Astrocyte (in vitro differentiated cells and primary cell): ENCODE data around the gene HEG1. TPM values are rescaled to one million over a fixed set of nuclear protein-coding genes. Genes with fewer than 3 reads are reported as not detected.

Source experiments
- DNase-seq: peaks from one replicate; pipeline ENCODE4 v3.0.0-alpha.2; 2010; ENCODE audit warnings: low read depth
- FAIRE-seq: peaks from 2 replicates; lab custom pipeline; 2011; peaks lifted over from hg19 to GRCh38; lab: Jason Lieb, UNC
- H2AFZ ChIP-seq: 2 replicates; pipeline ENCODE4 v1.6.0; 2012; ENCODE audit warnings: low read depth, low read length, inconsistent platforms
- H3K27ac ChIP-seq: 2 replicates; pipeline ENCODE4 v1.5.1; 2011; ENCODE audit warnings: low read depth, low read length, inconsistent platforms
- H3K27me3 ChIP-seq: 2 replicates; pipeline ENCODE4 v1.6.0; 2011; ENCODE audit warnings: low read length, inconsistent platforms; ENCODE audit not compliant: insufficient read depth
- H3K36me3 ChIP-seq: 2 replicates; pipeline ENCODE4 v1.5.1; 2011; ENCODE audit warnings: low read length, inconsistent platforms; ENCODE audit not compliant: insufficient read depth
- H3K4me1 ChIP-seq: 2 replicates; pipeline ENCODE4 v1.5.1; 2011; ENCODE audit warnings: low read length, inconsistent platforms; ENCODE audit not compliant: insufficient read depth
- H3K4me2 ChIP-seq: 2 replicates; pipeline ENCODE4 v1.6.0; 2012; ENCODE audit warnings: low read length, inconsistent platforms
- H3K4me3 ChIP-seq: 2 replicates; pipeline ENCODE4 v1.5.1; 2011; ENCODE audit warnings: low read depth, mild to moderate bottlenecking, low read length, inconsistent platforms; ENCODE audit not compliant: insufficient read depth
- H3K79me2 ChIP-seq: 2 replicates; pipeline ENCODE4 v1.6.0; 2012; ENCODE audit warnings: mild to moderate bottlenecking, low read length, inconsistent platforms; ENCODE audit not compliant: insufficient read depth
- H3K9ac ChIP-seq: 2 replicates; pipeline ENCODE4 v1.6.0; 2012; ENCODE audit warnings: mild to moderate bottlenecking, low read length, inconsistent platforms
- H3K9me3 ChIP-seq: 2 replicates; pipeline ENCODE4 v1.5.1; 2012; ENCODE audit warnings: low read depth, mild to moderate bottlenecking, low read length, inconsistent platforms; ENCODE audit not compliant: insufficient read depth
- H4K20me1 ChIP-seq: 2 replicates; pipeline ENCODE4 v1.6.0; 2012; ENCODE audit warnings: low read length, inconsistent platforms; ENCODE audit not compliant: insufficient read depth
- H3K27ac Mint-ChIP-seq: one replicate; pipeline ENCODE4 v1.8.0; 2021; ENCODE audit warnings: mild to moderate bottlenecking, mixed read lengths; ENCODE audit not compliant: unreplicated experiment
- H3K27me3 Mint-ChIP-seq: one replicate; pipeline ENCODE4 v1.8.0; 2021; ENCODE audit warnings: low read depth, mixed read lengths; ENCODE audit not compliant: unreplicated experiment
- H3K36me3 Mint-ChIP-seq: one replicate; pipeline ENCODE4 v1.8.0; 2021; ENCODE audit warnings: low read depth, mixed read lengths; ENCODE audit not compliant: unreplicated experiment
- H3K4me1 Mint-ChIP-seq: one replicate; pipeline ENCODE4 v1.8.0; 2021; ENCODE audit warnings: low read depth, mixed read lengths; ENCODE audit not compliant: unreplicated experiment
- H3K4me3 Mint-ChIP-seq: one replicate; pipeline ENCODE4 v1.8.0; 2021; ENCODE audit warnings: mild to moderate bottlenecking, moderate library complexity, mixed read lengths; ENCODE audit not compliant: unreplicated experiment
- H3K9me3 Mint-ChIP-seq: one replicate; pipeline ENCODE4 v1.8.0; 2021; ENCODE audit warnings: mild to moderate bottlenecking, mixed read lengths; ENCODE audit not compliant: unreplicated experiment
- CTCF ChIP-seq: IDR thresholded peaks from 2 replicates; pipeline ENCODE4 v1.5.1; 2011; ENCODE audit warnings: low read depth, mild to moderate bottlenecking, inconsistent platforms, low read length, moderate library complexity; ENCODE audit not compliant: insufficient read depth
- EZH2 ChIP-seq: IDR thresholded peaks from 2 replicates; pipeline ENCODE4 v1.6.1; 2012; ENCODE audit warnings: mild to moderate bottlenecking, low read length, inconsistent platforms; ENCODE audit not compliant: insufficient read depth
- total RNA-seq: library from RNA; stranded (reverse); gene quantifications from 2 replicates; pipeline ENCODE4 v1.2.1, GENCODE V29; 2021

HEG1 gene
- total RNA-seq, 1 donor from 2014 or later = 65.7 TPM

GRCh38 chr3:125005676-125006075 is 50.1 kb downstream of the HEG1 start:
- TF ChIP-seq EZH2 (no peak), CTCF (no peak)
- Histone ChIP-seq H3K4me1 (peaks cover 12% of the 10 kb centered on the region), H4K20me1 (peaks cover 15% of the 10 kb centered on the region), H3K27me3 (no peaks in the 10 kb centered on the region), H3K27ac (no peak overlapping the region), H3K4me2 (no peak overlapping the region), H3K36me3 (peaks cover 64% of the 10 kb centered on the region), H2AFZ (no peak overlapping the region), H3K79me2 (no peaks in the 10 kb centered on the region), H3K4me3 (no peak overlapping the region), H3K9ac (no peak overlapping the region), H3K9me3 (no peaks in the 10 kb centered on the region)
- DNase-seq (no peak), FAIRE-seq (no peak)
- Mint-ChIP-seq H3K4me1 (peaks cover 12% of the 10 kb centered on the region), H3K27ac (no peak overlapping the region), H3K36me3 (peaks cover 51% of the 10 kb centered on the region), H3K4me3 (no peak overlapping the region), H3K27me3 (no peaks in the 10 kb centered on the region), H3K9me3 (no peaks in the 10 kb centered on the region)

GRCh38 chr3:125005222-125005621 is 50.6 kb downstream of the HEG1 start:
- peaks cover 15% of the 10 kb centered on the region for H4K20me1 ChIP-seq
- H3K4me1 ChIP-seq = peaks cover 12% of the 10 kb centered on the region
- FAIRE-seq = no peak
- Mint-ChIP-seq H3K4me1 (peaks cover 12% of the 10 kb centered on the region), H3K36me3 (peaks cover 49% of the 10 kb centered on the region), H3K9me3 (no peaks in the 10 kb centered on the region), H3K27me3 (no peaks in the 10 kb centered on the region), H3K27ac (no peak overlapping the region), H3K4me3 (no peak overlapping the region)
- TF ChIP-seq EZH2 (no peak), CTCF (no peak)
- no peak overlapping the region for H3K4me3 ChIP-seq
- no peaks in the 10 kb centered on the region for H3K27me3 ChIP-seq
- no peaks in the 10 kb centered on the region for H3K9me3 ChIP-seq
- H3K4me2 ChIP-seq = no peak overlapping the region
- no peak overlapping the region for H3K9ac ChIP-seq
- H3K79me2 ChIP-seq = no peaks in the 10 kb centered on the region
- DNase-seq = no peak
- peaks cover 66% of the 10 kb centered on the region for H3K36me3 ChIP-seq
- H2AFZ ChIP-seq = no peak overlapping the region
- H3K27ac ChIP-seq = no peak overlapping the region

GRCh38 chr3:125003859-125004595 is 51.8 kb downstream of the HEG1 start:
- H3K79me2 ChIP-seq = no peaks in the 10 kb centered on the region
- no peak overlapping the region for H3K9ac ChIP-seq
- no peak overlapping the region for H2AFZ ChIP-seq
- no peaks in the 10 kb centered on the region for H3K9me3 ChIP-seq
- Mint-ChIP-seq H3K9me3 (no peaks in the 10 kb centered on the region), H3K27me3 (no peaks in the 10 kb centered on the region), H3K36me3 (peaks cover 43% of the 10 kb centered on the region), H3K27ac (peak overlapping the region; percentile 2), H3K4me3 (no peak overlapping the region), H3K4me1 (peaks cover 15% of the 10 kb centered on the region)
- FAIRE-seq = no peak
- peaks cover 19% of the 10 kb centered on the region for H4K20me1 ChIP-seq
- H3K4me1 ChIP-seq = peaks cover 12% of the 10 kb centered on the region
- peak overlapping the region; percentile 27 for H3K4me2 ChIP-seq
- no peaks in the 10 kb centered on the region for H3K27me3 ChIP-seq
- H3K4me3 ChIP-seq = no peak overlapping the region
- no peak overlapping the region for H3K27ac ChIP-seq
- DNase-seq = no peak
- TF ChIP-seq CTCF (no peak), EZH2 (no peak)
- peaks cover 63% of the 10 kb centered on the region for H3K36me3 ChIP-seq
